A673 (cell line): ENCODE results near the gene LRP1-AS. TPM values are rescaled to one million over a fixed set of nuclear protein-coding genes. Genes with fewer than 3 reads are reported as not detected.

Experiments used
- BruUV-seq: library from RNA; stranded (reverse); fragments of 400-500 nt; replicated peaks from 2 replicates; lab custom pipeline; 2021; lab: Mats Ljungman, UMichigan
- CTCF ChIA-PET: fragments of 300-600 bp; sonication (Branson Sonifier 250); formaldehyde crosslinking; loops from one replicate; lab custom pipeline; 2022; ENCODE audit warnings: antibody characterized with exemption; lab: Charles Lee
- POLR2A ChIA-PET: fragments of 300-600 bp; sonication (Branson Sonifier 250); formaldehyde crosslinking; loops from one replicate; lab custom pipeline; 2022; ENCODE audit warnings: antibody characterized with exemption; ENCODE audit not compliant: low non-redundant PET; lab: Charles Lee
- DNase-seq: peaks from one replicate; pipeline ENCODE4 v3.0.0-alpha.2; 2015; ENCODE audit warnings: low spot score
- H3K27ac ChIP-seq: fragments of 200-600 bp; sonication (generic); 2 replicates; pipeline ENCODE4 v1.5.1; 2016; ENCODE audit warnings: mixed run types, low read depth, mild to moderate bottlenecking, mixed read lengths, antibody characterized with exemption, low read length; ENCODE audit not compliant: poor library complexity, severe bottlenecking
- H3K27me3 ChIP-seq: fragments of 200-600 bp; sonication (generic); replicated peaks from 2 replicates; pipeline ENCODE4 v1.6.1; 2017; ENCODE audit warnings: mixed run types, low read depth, mild to moderate bottlenecking, mixed read lengths, antibody characterized with exemption, low read length; ENCODE audit not compliant: insufficient read depth, poor library complexity
- H3K36me3 ChIP-seq: fragments of 200-600 bp; sonication (generic); 2 replicates; pipeline ENCODE4 v1.6.1; 2016; ENCODE audit warnings: mixed run types, mild to moderate bottlenecking, mixed read lengths, antibody characterized with exemption, low read length; ENCODE audit not compliant: insufficient read depth, poor library complexity, severe bottlenecking
- H3K4me1 ChIP-seq: fragments of 200-600 bp; sonication (generic); 2 replicates; pipeline ENCODE4 v1.6.1; 2017; ENCODE audit warnings: mixed run types, mild to moderate bottlenecking, mixed read lengths, antibody characterized with exemption, low read length; ENCODE audit not compliant: insufficient read depth, poor library complexity, severe bottlenecking
- H3K4me3 ChIP-seq: fragments of 200-600 bp; sonication (generic); 2 replicates; pipeline ENCODE4 v1.5.1; 2016; ENCODE audit warnings: low read depth, mixed run types, mild to moderate bottlenecking, mixed read lengths, low read length; ENCODE audit not compliant: poor library complexity, severe bottlenecking
- H3K9me3 ChIP-seq: fragments of 200-600 bp; sonication (generic); 2 replicates; pipeline ENCODE4 v1.6.1; 2016; ENCODE audit warnings: mixed run types, low read depth, mild to moderate bottlenecking, mixed read lengths, antibody characterized with exemption, low read length; ENCODE audit not compliant: poor library complexity, severe bottlenecking
- CTCF ChIP-seq: fragments of 300-800, 200-600 bp; sonication (generic); conservative IDR thresholded peaks from 2 replicates; pipeline ENCODE4 v1.5.1; 2017; ENCODE audit warnings: low read depth, mild to moderate bottlenecking, antibody characterized with exemption, low read length, moderate library complexity, mixed read lengths
- EZH2 ChIP-seq: fragments of 200-600 bp; sonication (generic); IDR thresholded peaks from 2 replicates; pipeline ENCODE4 v1.6.1; 2017; ENCODE audit warnings: borderline replicate concordance, low read depth, mild to moderate bottlenecking, mixed read lengths, antibody characterized with exemption, low read length; ENCODE audit not compliant: poor library complexity, severe bottlenecking
- intact Hi-C: fragments of 100-400 bp; cut with micrococcal nuclease; formaldehyde crosslinking; loops from one replicate; pipeline ENCODE4 v1.10.0; 2022; ENCODE audit not compliant: unreplicated experiment
- total RNA-seq: library from RNA; stranded (reverse); gene quantifications from 2 replicates; pipeline ENCODE4 v1.2.3, GENCODE V29; 2021

LRP1-AS gene
- total RNA-seq, 1 experiment from 2014 or later, result not detected

GRCh38 chr12:57193706-57194245 lies 46.4 kb upstream of the LRP1-AS start:
- H3K4me3 ChIP-seq, result no peak overlapping the region
- ChIA-PET POLR2A (no interaction called here), CTCF (no interaction called here)
- no peaks in the 10 kb centered on the region for H3K27me3 ChIP-seq
- no TSS peak for BruUV-seq
- H3K4me1 ChIP-seq, result peaks cover 11% of the 10 kb centered on the region
- peaks cover 10% of the 10 kb centered on the region for H3K36me3 ChIP-seq
- no peak for DNase-seq
- intact Hi-C loops, result no loop called here
- TF ChIP-seq CTCF, result no peak
- TF ChIP-seq EZH2, result no peak
- H3K9me3 ChIP-seq, result no peaks in the 10 kb centered on the region
- no peak overlapping the region for H3K27ac ChIP-seq

- DNase-seq, result no peak
- CTCF ChIA-PET, result no interaction called here
- POLR2A ChIA-PET, result no interaction called here
- intact Hi-C loops, result no loop called here
- H3K27ac ChIP-seq, result no peak overlapping the region
- BruUV-seq, result no TSS peak
- H3K4me3 ChIP-seq, result no peak overlapping the region
- H3K4me1 ChIP-seq, result peaks cover 11% of the 10 kb centered on the region
- no peaks in the 10 kb centered on the region for H3K27me3 ChIP-seq
- peaks cover 10% of the 10 kb centered on the region for H3K36me3 ChIP-seq
- TF ChIP-seq CTCF (no peak), EZH2 (no peak)
- H3K9me3 ChIP-seq, result no peaks in the 10 kb centered on the region
Observed at GRCh38 chr12:57192920-57193319, 45.5 kb upstream of the LRP1-AS start.

DNA sequence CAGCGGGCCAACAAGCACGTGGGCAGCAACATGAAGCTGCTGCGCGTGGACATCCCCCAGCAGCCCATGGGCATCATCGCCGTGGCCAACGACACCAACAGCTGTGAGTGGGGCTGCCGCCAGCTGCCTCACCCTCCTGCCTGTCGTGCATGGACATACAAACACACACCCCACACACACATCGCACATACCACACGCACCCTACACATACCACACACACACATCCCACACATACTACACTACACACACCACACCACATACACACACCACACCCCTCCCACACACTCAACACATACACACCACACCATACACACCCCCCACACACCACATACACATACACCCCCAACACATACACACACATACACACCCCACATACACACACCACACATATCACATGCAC lies 44.0 kb upstream of the LRP1-AS start:
- no peak overlapping the region for H3K4me3 ChIP-seq
- BruUV-seq, result no TSS peak
- POLR2A ChIA-PET, result no interaction called here
- H3K27ac ChIP-seq, result no peak overlapping the region
- H3K9me3 ChIP-seq, result no peaks in the 10 kb centered on the region
- intact Hi-C loops, result no loop called here
- peaks cover 10% of the 10 kb centered on the region for H3K36me3 ChIP-seq
- no peaks in the 10 kb centered on the region for H3K27me3 ChIP-seq
- TF ChIP-seq EZH2 (no peak), CTCF (no peak)
- CTCF ChIA-PET, result no interaction called here
- no peak for DNase-seq
- peaks cover 11% of the 10 kb centered on the region for H3K4me1 ChIP-seq
